Right cardiac atrium (tissue), 5 donors: ENCODE results near the gene C4orf50. TPM values are rescaled to one million over a fixed set of nuclear protein-coding genes. Genes with fewer than 3 reads are reported as not detected.
"Not testable (repeated sequence)": the region's sequence is repeated elsewhere in the genome, so short reads cannot be mapped to it uniquely, and the experiment has no call there.

ENCODE experiments used
- ATAC-seq, 2 donors: fragments of 200-7000 bp; cut with Tn5 transposase; one replicate each; pipeline versions ENCODE4 v1.8.0 to v1.9.1; 2020; ENCODE audit warnings: moderate library complexity in 2 of 2, mild to moderate bottlenecking in 1 of 2
- DNase-seq, 3 donors: peaks; one replicate each; pipeline ENCODE4 v3.0.0-alpha.2; 2020
- H3K27ac ChIP-seq: one replicate; pipeline ENCODE4 v1.5.1; 2013; ENCODE audit warnings: mild to moderate bottlenecking, low read length, control low read depth, moderate library complexity
- H3K27me3 ChIP-seq: one replicate; pipeline ENCODE4 v1.6.1; 2013; ENCODE audit not compliant: control insufficient read depth, insufficient read depth
- H3K4me1 ChIP-seq: one replicate; pipeline ENCODE4 v1.6.1; 2013; ENCODE audit warnings: low read length; ENCODE audit not compliant: control insufficient read depth, insufficient read depth
- H3K4me3 ChIP-seq: one replicate; pipeline ENCODE4 v1.5.1; 2013; ENCODE audit warnings: low read length, control low read depth
- H3K9me3 ChIP-seq: one replicate; pipeline ENCODE4 v1.6.1; 2013; ENCODE audit warnings: low read length; ENCODE audit not compliant: control insufficient read depth
- WGBS: extraction: QIAGEN DNeasy Blood & Tissue Kit; methylation state at CpG from one replicate; pipeline ENCODE4 v1.1.7; 2013; 5-methylcytosine and 5-hydroxymethylcytosine counted together
- intact Hi-C, 4 donors: fragments of 100-400 bp; cut with DNase I; formaldehyde crosslinking; loops; one replicate each; pipeline versions ENCODE4 v1.11.0 to v1.14.0; 2022 to 2023
- polyA plus RNA-seq: library from polyadenylated mRNA; stranded (reverse); fragments of 200-250 nt; gene quantifications from one replicate; pipeline ENCODE4 v1.2.3, GENCODE V29; 2013
- total RNA-seq, 4 donors: library from RNA; stranded (reverse); fragmentation: NEBNext Ultra II Directional; extraction: Animal tissue kit (Norgen Biotek cat#: 25700); gene quantifications; one replicate each; pipeline ENCODE4 v1.2.1, GENCODE V29; 2021
- donor health status: healthy with polysubstance abuse.
- donor health status: DM: no; HTN: yes; CAD: no.
- donor health status: DM: no; HTN: no; CAD: no.
- donor health status: DM: no; HTN: yes; CAD: no; lungs with severe emphysema.
- donor health status: DM: yes; HTN: yes; CAD: no.

The C4orf50 gene
- total and polyA plus RNA-seq, 5 donors, result 0.02 to 0.03 (median 0.03) TPM; not detected in 2

DNA sequence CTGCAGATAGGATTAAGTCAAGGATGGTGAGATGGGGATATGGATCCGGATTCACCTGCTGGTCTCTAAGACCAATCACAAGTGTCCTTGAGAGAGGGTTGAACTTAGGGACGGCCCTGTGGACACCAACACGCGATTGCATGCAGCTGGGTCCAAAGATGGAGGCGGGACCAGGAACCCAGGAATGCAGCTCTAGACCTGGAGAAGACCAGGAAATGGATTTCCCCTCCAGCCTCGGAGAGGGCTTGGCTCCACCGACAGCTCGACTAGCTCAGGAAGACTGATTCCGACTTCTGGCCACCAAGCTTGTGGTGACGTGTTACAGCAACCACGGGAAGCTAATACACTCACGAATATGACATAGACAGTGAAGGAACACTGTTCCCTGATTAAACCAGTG, 4.7 kb downstream of the C4orf50 start:
- no peaks in the 10 kb centered on the region for H3K4me1 ChIP-seq
- no peak overlapping the region for H3K27ac ChIP-seq
- intact Hi-C loops, result no loop called here
- no peaks in the 10 kb centered on the region for H3K9me3 ChIP-seq
- no peak for DNase-seq
- H3K4me3 ChIP-seq, result no peak overlapping the region
- ATAC-seq, result no peak
- WGBS, result 77% methylated on average over 12 of the region's 12 CpGs
- no peaks in the 10 kb centered on the region for H3K27me3 ChIP-seq

DNA sequence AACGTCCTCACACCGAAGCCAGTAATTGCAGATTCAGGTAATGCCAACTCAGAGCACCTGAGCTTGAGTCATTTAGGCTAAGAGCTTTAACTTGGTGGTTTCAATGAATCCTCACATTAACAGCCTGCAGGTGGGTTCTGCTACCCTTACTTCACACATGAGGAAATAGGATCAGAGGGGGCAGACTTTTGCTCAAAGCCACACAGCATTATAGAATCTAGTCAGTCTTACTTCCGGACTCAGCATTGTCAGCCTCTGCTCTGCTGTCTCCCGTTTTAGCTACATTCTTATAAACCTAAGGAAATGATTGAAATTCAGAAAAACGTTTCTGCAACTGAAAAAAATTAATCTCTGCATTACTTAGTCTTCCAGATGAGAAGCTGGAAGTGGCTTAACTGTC, 6.0 kb downstream of the C4orf50 start:
- H3K27me3 ChIP-seq, result no peaks in the 10 kb centered on the region
- 68% methylated on average over 5 of the region's 5 CpGs for WGBS

DNA sequence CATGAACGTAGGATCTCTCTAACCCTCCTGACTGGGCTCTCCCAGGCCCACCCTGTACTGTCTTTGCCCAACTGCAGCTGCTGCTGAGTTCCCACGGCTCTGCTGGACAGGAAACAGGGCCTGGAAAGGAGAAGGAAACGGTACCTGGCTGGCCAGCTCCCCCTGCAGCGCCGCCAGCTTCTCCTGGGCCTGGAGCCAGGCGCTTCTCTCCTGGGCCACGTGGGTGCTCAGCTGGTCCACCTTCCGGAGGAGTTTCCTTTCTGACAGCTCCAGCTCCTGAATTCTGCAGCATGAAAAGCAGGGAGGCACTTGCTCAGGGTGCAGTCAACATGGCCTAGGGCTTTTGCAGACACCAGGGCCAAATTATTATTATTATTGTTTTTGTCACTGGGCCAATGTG, 6.5 kb downstream of the C4orf50 start:
- no peaks in the 10 kb centered on the region for H3K27me3 ChIP-seq
- 14% methylated on average over 8 of the region's 8 CpGs for WGBS
- H3K9me3 ChIP-seq, result no peaks in the 10 kb centered on the region
- DNase-seq, result no peak
- H3K27ac ChIP-seq, result no peak overlapping the region
- intact Hi-C loops, result no loop called here
- no peak overlapping the region for H3K4me3 ChIP-seq
- peak; percentile 34 to 37 for ATAC-seq
- no peaks in the 10 kb centered on the region for H3K4me1 ChIP-seq

More for the DNA sequence above, 6.0 kb downstream of the C4orf50 start:
- H3K9me3 ChIP-seq, result no peaks in the 10 kb centered on the region
- no peak overlapping the region for H3K4me3 ChIP-seq
- ATAC-seq (no peak), DNase-seq (no peak)
- H3K4me1 ChIP-seq, result no peaks in the 10 kb centered on the region
- no peak overlapping the region for H3K27ac ChIP-seq
- intact Hi-C loops, result no loop called here

DNA sequence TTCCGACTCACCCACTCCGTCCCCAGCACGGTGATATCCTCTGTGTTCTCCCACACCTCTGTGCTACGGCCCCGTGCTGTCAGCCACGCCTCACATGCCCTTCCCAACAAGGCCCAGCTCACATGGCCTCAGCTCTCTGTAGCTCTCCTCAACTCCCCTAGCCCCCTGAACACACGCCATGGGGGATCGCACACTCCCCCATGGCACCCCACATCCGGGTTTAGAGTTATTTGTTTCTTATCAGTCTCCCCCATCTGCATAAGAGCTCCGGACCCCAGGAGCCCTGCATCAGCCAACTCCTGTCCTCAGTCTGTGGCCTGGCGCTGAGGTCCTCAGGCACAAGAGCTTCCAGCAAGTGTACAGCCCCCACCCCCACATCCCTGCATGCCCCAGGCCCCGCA, 7.0 kb downstream of the C4orf50 start:
- ATAC-seq (no peak), DNase-seq (no peak)
- H3K4me1 ChIP-seq, result no peaks in the 10 kb centered on the region
- H3K27me3 ChIP-seq, result no peaks in the 10 kb centered on the region
- WGBS, result 45% methylated on average over 12 of the region's 12 CpGs
- no peak overlapping the region for H3K27ac ChIP-seq
- intact Hi-C loops, result no loop called here
- no peaks in the 10 kb centered on the region for H3K9me3 ChIP-seq
- H3K4me3 ChIP-seq, result no peak overlapping the region

DNA sequence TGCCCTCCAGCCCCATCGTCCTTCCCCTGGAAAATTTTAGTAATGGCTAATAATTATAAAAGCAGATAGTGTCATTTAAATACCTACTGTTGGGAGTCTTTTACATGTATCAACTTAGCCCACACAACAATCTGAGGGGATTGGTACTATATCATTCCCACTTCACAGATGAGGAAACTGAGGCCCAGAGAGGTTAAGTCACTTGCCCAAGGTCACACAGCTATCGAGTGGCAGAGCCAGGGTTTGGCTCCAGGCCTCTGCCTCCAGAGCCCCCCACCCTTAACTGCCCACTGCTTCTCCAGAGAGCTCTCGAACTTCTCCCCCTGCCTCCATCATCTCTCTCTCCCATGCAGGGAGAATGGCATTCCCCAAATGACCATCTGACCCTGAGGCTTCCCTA, 7.4 kb downstream of the C4orf50 start:
- Histone ChIP-seq H3K27me3 (no peaks in the 10 kb centered on the region), H3K9me3 (no peaks in the 10 kb centered on the region), H3K4me3 (no peak overlapping the region), H3K4me1 (no peaks in the 10 kb centered on the region), H3K27ac (no peak overlapping the region)
- 68% methylated on average over 3 of the region's 3 CpGs for WGBS
- DNase-seq (no peak), ATAC-seq (no peak)
- intact Hi-C loops, result no loop called here

DNA sequence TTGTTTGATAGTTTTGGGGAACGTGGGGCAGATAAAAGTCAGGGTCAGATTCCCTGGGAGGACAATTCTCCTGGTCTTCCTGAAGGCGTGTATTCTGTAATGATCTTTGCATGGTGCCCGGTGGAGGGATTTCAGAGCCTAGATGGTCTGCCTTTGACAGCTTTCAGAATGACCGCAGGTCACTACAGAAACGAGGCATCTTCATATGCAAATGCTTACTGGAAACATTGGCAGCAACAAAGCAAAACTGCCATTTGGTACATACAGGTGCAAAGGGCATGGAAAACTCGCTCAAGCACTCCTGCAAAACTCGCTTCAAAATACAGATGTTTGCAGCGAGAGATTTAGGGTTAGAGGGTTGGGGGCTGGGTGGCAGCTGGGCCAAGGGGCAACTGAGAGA, 8.8 kb downstream of the C4orf50 start:
- Histone ChIP-seq H3K4me1 (no peaks in the 10 kb centered on the region), H3K9me3 (no peaks in the 10 kb centered on the region), H3K27me3 (no peaks in the 10 kb centered on the region), H3K27ac (no peak overlapping the region), H3K4me3 (no peak overlapping the region)
- intact Hi-C loops, result no loop called here
- ATAC-seq (no peak), DNase-seq (no peak)
- 43% methylated on average over 8 of the region's 8 CpGs for WGBS

DNA sequence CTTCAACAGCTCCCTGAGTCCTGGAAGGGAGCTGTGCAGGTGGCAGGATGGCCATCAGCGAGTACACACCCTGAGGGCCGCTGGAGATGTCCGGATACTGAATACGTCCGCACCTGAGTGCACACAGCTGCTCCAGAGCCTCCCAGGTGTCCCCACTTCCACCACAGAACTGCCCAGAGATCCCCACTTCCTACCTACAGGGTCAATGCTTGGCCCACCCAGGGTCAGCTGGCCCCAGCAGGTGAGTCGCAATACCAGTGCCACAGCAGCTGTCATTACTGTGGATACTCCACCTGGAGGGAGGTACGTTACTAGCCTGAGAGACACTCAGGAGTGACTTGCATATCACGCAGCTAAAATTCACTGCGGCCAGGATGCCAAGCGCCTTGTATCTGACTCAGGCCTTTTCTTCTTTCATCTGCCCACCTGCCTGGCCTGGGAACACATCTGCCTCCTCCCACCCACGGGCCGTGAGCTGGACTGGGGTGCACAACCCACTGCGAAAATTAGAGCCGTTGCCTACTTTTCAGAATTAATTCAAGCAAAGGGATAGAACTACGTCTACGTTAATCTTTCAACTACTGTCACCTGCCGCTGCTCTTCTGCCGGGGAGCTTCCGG, 9.4 kb downstream of the C4orf50 start:
- Histone ChIP-seq H3K27ac (no peak overlapping the region), H3K4me3 (no peak overlapping the region), H3K27me3 (no peaks in the 10 kb centered on the region), H3K9me3 (no peaks in the 10 kb centered on the region), H3K4me1 (no peaks in the 10 kb centered on the region)
- 73% methylated on average over 19 of the region's 19 CpGs for whole genome bisulfite sequencing
- DNase-seq (no peak), ATAC-seq (no peak)
- intact Hi-C loops, result no loop called here

DNA sequence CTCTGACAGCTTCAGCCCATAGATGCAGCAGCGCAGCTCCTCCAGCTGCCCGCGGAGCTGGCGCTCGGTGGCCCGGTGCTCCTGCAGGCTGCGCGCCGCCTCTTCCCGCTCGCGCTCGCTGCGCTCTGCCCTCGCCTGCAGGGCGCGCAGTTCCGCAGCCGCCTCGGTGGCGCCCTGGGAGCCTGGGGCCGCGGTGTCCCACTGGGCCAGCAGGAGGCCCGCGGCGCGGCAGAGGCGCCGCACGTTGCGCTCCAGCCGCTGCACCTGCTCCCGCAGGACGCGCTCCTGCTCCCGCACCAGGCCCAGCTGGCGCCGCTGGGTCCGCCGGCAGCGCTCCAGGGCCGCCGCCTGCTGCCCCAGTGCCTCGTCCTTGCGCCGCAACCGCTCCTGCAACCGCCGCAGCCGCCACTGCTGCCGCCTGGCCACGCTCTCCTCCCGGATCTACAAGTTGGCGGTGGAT, 10.1 kb downstream of the C4orf50 start:
- Histone ChIP-seq H3K4me1 (no peaks in the 10 kb centered on the region), H3K9me3 (no peaks in the 10 kb centered on the region), H3K27me3 (no peaks in the 10 kb centered on the region), H3K4me3 (no peak overlapping the region), H3K27ac (no peak overlapping the region)
- ATAC-seq (no peak), DNase-seq (no peak)
- 31% methylated on average over 54 of the region's 54 CpGs for WGBS
- intact Hi-C loops, result no loop called here

DNA sequence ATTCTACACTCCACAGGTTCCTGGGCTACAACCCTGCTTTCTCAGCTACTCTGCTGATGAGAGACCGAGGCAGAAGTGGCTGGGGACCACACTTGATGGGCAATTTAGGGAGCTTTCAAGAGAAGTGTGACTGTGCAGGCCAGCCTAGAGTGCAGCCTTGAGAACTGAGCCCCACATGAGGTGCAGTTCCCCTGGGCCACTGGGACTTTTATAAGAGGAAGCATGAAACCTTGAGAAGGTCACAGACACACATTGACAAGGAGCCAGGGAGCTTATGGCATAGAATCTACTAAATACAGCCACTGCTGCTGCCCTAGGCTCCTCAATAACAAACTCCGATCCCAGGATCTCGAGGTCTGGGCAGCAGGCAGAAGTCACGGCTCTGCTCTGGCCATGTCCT, 13.1 kb downstream of the C4orf50 start:
- Histone ChIP-seq H3K4me3 (no peak overlapping the region), H3K27ac (no peak overlapping the region), H3K9me3 (no peaks in the 10 kb centered on the region), H3K4me1 (no peaks in the 10 kb centered on the region), H3K27me3 (no peaks in the 10 kb centered on the region)
- DNase-seq, result no peak
- ATAC-seq, result no peak
- 85% methylated on average over 4 of the region's 4 CpGs for WGBS
- intact Hi-C loops, result no loop called here

DNA sequence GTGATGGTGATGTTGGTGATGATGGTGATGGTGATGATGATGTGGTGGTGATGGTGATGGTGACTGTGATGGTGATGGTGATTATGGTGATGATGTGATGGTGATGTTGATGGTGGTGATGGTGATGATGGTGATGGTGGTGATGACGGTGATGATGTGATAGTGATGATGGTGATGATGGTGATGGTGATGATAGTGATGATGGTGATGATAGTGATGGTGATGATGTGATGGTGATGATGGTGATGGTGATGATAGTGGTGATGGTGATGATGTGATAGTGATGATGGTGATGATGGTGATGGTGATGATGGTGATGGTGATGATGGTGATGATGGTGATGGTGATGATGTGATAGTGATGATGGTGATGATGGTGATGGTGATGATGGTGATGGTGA, 14.7 kb downstream of the C4orf50 start:
- H3K27ac ChIP-seq, DNase-seq, H3K4me1 ChIP-seq, H3K4me3 ChIP-seq, ATAC-seq, H3K9me3 ChIP-seq, H3K27me3 ChIP-seq, intact Hi-C loops: not testable (repeated sequence)
- 69% methylated on average over 1 of the region's 1 CpG for WGBS

DNA sequence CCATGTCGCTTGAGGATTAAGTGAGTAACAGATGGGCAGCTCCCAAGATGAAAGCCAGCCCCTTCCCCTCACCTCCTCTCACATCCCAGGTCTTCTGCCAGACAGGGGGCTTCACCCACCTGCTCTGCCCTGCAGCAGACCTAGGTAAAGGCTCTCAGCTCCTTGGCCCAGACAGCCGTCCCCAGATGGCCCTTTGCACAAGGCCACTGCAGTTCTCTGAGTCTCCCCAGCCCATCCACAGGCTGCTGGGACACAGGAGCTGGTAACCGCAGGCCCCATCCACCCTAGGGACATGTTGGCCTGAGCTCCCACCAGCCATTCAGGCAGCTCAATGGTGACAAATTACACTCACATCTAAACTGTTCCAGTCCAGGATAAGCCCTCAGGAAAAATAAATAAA, 15.3 kb downstream of the C4orf50 start:
- no peak for ATAC-seq
- no peaks in the 10 kb centered on the region for H3K4me1 ChIP-seq
- 67% methylated on average over 3 of the region's 3 CpGs for WGBS
- no peaks in the 10 kb centered on the region for H3K9me3 ChIP-seq
- no peak overlapping the region for H3K4me3 ChIP-seq
- intact Hi-C loops, result no loop called here
- no peak overlapping the region for H3K27ac ChIP-seq
- DNase-seq, result no peak
- no peaks in the 10 kb centered on the region for H3K27me3 ChIP-seq

DNA sequence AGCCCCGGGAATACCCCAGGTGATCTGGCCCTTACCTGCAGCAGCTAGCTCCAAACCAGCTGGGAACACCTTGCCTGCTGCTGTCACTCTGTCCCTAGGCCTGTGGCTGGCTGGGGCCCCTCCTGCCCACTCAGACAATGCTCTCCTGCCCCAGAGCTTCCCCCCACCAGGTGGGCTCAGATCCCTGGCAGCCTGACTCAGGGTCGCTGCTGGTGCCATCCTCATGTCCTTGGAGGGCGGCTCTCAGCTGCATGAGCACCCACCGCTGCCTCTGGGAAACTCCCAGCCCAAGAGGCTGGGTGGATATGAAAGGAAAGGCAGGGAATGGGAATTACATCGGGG, 15.8 kb downstream of the C4orf50 start:
- Histone ChIP-seq H3K27me3 (no peaks in the 10 kb centered on the region), H3K4me3 (no peak overlapping the region), H3K9me3 (no peaks in the 10 kb centered on the region), H3K27ac (no peak overlapping the region), H3K4me1 (no peaks in the 10 kb centered on the region)
- no peak for DNase-seq
- intact Hi-C loops, result no loop called here
- WGBS, result 83% methylated on average over 5 of the region's 5 CpGs
- no peak for ATAC-seq
